ENCODE data around the gene ZNF560.

DNA sequence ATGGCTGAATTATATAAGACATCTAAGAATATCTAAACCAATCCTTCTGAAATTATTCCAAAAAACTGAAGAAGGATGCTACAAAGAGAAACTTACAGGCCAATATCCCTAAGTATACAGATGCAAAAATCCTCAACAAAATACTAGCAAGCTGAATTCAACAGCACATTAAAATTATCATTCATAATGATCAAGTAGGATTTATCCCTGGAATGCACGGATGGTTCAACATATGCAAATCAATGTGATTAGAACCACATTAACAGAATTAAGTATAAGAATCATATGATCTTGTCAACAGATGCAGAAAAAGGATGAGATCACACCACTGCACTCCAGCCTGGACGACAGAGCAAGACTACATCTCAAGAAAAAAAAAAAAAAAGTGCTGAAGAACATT, 13.3 kb downstream of the ZNF560 start:
- TF ChIP-seq JUN (IDR thresholded peaks at IDR 0.05; ENCODE audit: borderline replicate concordance, low read depth, low read length) (no peak), JUN (CRISPR knock-in tag; IDR thresholded peaks at IDR 0.05; ENCODE audit: borderline replicate concordance) (no peak), CTCF (IDR thresholded peaks at IDR 0.05 in 2 of 3, conservative IDR thresholded peaks at IDR 0.05 in 1 of 3; ENCODE audit: insufficient read depth in 2 of 3, low read depth in 1 of 3, low read length in 3 of 3) (no peak)

Measured in K562 (cell line).